Measurements from ENCODE around the gene FLYWCH2. TPM values are rescaled to one million over a fixed set of nuclear protein-coding genes. Genes with fewer than 3 reads are reported as not detected.

The FLYWCH2 gene
- total and polyA plus RNA-seq, 2 donors (not counting 3 experiments of a cell fraction or from before 2014, with no cell fraction given): 18.3 to 34.6 TPM

GRCh38 chr16:2910441-2910969 lies 27.5 kb downstream of the FLYWCH2 start:
- DNase-seq (ENCODE audit: low read depth, low spot score) (no peak), FAIRE-seq (no peak)
- no peaks in the 10 kb centered on the region for H3K9me3 ChIP-seq (replicated peaks; ENCODE audit: control insufficient read depth, insufficient read depth, low read length)
- no peak overlapping the region for H3K27ac ChIP-seq (ENCODE audit: insufficient read depth, low read depth, low read length)
- intact Hi-C loops (cut with micrococcal nuclease) (loop anchor here (5.0 kb wide), 1 partner anchor 238 kb away; no protein-coding TSS in a partner anchor), dilution Hi-C loops (cut with MboI; ENCODE audit: extremely low pct_ligation_motif_present, low sequenced_read_pairs) (no loop called here)
- ChIA-PET POLR2A (no interaction called here), CTCF (interaction anchor here (0.6 to 3.3 kb wide), 7 partner anchors 8 to 71 kb away, joined by 3 to 21 read pairs (median 3); no protein-coding TSS in a partner anchor)
- H3K36me3 ChIP-seq (ENCODE audit: control insufficient read depth in 2 of 2, extremely low read depth in 1 of 2, insufficient read depth in 2 of 2, low read length in 2 of 2): peaks cover 0 to 3% of the 10 kb centered on the region in 2 experiments
- H3K27me3 ChIP-seq (ENCODE audit: control insufficient read depth in 2 of 2, insufficient read depth in 2 of 2, low read length in 2 of 2): no peaks in the 10 kb centered on the region
- peaks cover 10% of the 10 kb centered on the region for H3K79me2 ChIP-seq (ENCODE audit: control insufficient read depth, insufficient read depth, low read length)
- TF ChIP-seq POLR2A (IDR thresholded peaks at IDR 0.05; ENCODE audit: low read depth, low read length) (no peak), POLR2AphosphoS5 (IDR thresholded peaks at IDR 0.05; ENCODE audit: insufficient read depth, low read depth, low read length) (no peak), EZH2 (IDR thresholded peaks at IDR 0.05; ENCODE audit: borderline replicate concordance, low read depth, low read length, severe bottlenecking) (no peak), FOS (IDR thresholded peaks at IDR 0.05; ENCODE audit: borderline replicate concordance, insufficient read depth, low read length) (no peak), GATA2 (IDR thresholded peaks at IDR 0.05; ENCODE audit: insufficient read depth, insufficient read length, low read depth, low read length) (no peak), JUN (IDR thresholded peaks at IDR 0.05; ENCODE audit: borderline replicate concordance, insufficient read depth, insufficient read length, low read depth) (no peak), MYC (IDR thresholded peaks at IDR 0.05; ENCODE audit: low read depth, low read length) (no peak)
- TF ChIP-seq, protein P1, sequence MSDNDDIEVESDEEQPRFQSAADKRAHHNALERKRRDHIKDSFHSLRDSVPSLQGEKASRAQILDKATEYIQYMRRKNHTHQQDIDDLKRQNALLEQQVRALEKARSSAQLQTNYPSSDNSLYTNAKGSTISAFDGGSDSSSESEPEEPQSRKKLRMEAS (IDR thresholded peaks at IDR 0.05; ENCODE audit: insufficient read depth, insufficient read length): no peak
- TF ChIP-seq, protein P2, sequence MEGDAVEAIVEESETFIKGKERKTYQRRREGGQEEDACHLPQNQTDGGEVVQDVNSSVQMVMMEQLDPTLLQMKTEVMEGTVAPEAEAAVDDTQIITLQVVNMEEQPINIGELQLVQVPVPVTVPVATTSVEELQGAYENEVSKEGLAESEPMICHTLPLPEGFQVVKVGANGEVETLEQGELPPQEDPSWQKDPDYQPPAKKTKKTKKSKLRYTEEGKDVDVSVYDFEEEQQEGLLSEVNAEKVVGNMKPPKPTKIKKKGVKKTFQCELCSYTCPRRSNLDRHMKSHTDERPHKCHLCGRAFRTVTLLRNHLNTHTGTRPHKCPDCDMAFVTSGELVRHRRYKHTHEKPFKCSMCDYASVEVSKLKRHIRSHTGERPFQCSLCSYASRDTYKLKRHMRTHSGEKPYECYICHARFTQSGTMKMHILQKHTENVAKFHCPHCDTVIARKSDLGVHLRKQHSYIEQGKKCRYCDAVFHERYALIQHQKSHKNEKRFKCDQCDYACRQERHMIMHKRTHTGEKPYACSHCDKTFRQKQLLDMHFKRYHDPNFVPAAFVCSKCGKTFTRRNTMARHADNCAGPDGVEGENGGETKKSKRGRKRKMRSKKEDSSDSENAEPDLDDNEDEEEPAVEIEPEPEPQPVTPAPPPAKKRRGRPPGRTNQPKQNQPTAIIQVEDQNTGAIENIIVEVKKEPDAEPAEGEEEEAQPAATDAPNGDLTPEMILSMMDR (IDR thresholded peaks at IDR 0.05; ENCODE audit: extremely low read depth in 1 of 2, insufficient read depth in 1 of 2, low read depth in 1 of 2, low read length in 2 of 2): no peak
- H4K20me1 ChIP-seq (replicated peaks; ENCODE audit: control insufficient read depth, extremely low read depth, insufficient read depth, low read length): no peaks in the 10 kb centered on the region
- H3K4me1 ChIP-seq (ENCODE audit: control insufficient read depth, extremely low read depth, insufficient read depth, low read length): peaks cover 14% of the 10 kb centered on the region
- no peaks in the 10 kb centered on the region for H3K9me1 ChIP-seq (replicated peaks; ENCODE audit: control insufficient read depth, extremely low read depth, insufficient read depth, low read length)
- H3K9ac ChIP-seq (replicated peaks; ENCODE audit: extremely low read depth, insufficient read depth, low read length): no peak overlapping the region
- BruUV-seq (replicated peaks): no TSS peak
- no peak overlapping the region for H3K4me2 ChIP-seq (ENCODE audit: insufficient read depth, low read length)
- H2AFZ ChIP-seq (ENCODE audit: low read depth, low read length): no peak overlapping the region
- H3K4me3 ChIP-seq (replicated peaks in 1 of 3; ENCODE audit: insufficient read depth in 1 of 3, low read depth in 1 of 3, low read length in 3 of 3): no peak overlapping the region

Measured in endothelial cell of umbilical vein (primary cell).